ENCODE results near the gene CCDC92.

- TF ChIP-seq GATA2 (IDR thresholded peaks at IDR 0.05; ENCODE audit: low read depth, low read length) (no peak), GATA3 (IDR thresholded peaks at IDR 0.05; ENCODE audit: low read depth, low read length) (no peak)
Observed at GRCh38 chr12:124000111-124000510, 27.5 kb upstream of the CCDC92 start.

All from SH-SY5Y (cell line).